ENCODE results near the gene NUDT6. TPM values are rescaled to one million over a fixed set of nuclear protein-coding genes. Genes with fewer than 3 reads are reported as not detected.

Gene NUDT6
- total RNA-seq, 1 donor from 2014 or later = 4.0 TPM

GRCh38 chr4:122858705-122859104 is 63.7 kb downstream of the NUDT6 start:
- Histone ChIP-seq H3K36me3 (ENCODE audit: insufficient read depth, low read length) (no peaks in the 10 kb centered on the region), H3K27ac (ENCODE audit: low read depth, low read length) (no peak overlapping the region), H3K9me3 (ENCODE audit: insufficient read depth, low read depth, low read length) (no peaks in the 10 kb centered on the region), H3K79me2 (ENCODE audit: insufficient read depth, low read length) (peaks cover 75% of the 10 kb centered on the region), H4K20me1 (ENCODE audit: insufficient read depth, low read length) (peaks cover 23% of the 10 kb centered on the region), H2AFZ (ENCODE audit: low read depth, low read length) (no peak overlapping the region), H3K9ac (ENCODE audit: low read length) (no peak overlapping the region), H3K4me3 (ENCODE audit: insufficient read depth, low read depth, low read length) (no peak overlapping the region), H3K27me3 (ENCODE audit: insufficient read depth, low read length) (no peaks in the 10 kb centered on the region), H3K4me2 (ENCODE audit: low read length) (no peak overlapping the region), H3K4me1 (ENCODE audit: insufficient read depth, low read length) (peaks cover 5% of the 10 kb centered on the region)
- no peak overlapping the region for H3K27ac Mint-ChIP-seq (ENCODE audit: unreplicated experiment)
- peak; percentile 9 for FAIRE-seq
- H3K27me3 Mint-ChIP-seq (ENCODE audit: low read depth, unreplicated experiment) = no peaks in the 10 kb centered on the region
- peaks cover 1% of the 10 kb centered on the region for H3K36me3 Mint-ChIP-seq (ENCODE audit: low read depth, unreplicated experiment)
- DNase-seq (ENCODE audit: low read depth) = no peak
- no peaks in the 10 kb centered on the region for H3K9me3 Mint-ChIP-seq (ENCODE audit: unreplicated experiment)
- no peak for TF ChIP-seq CTCF (IDR thresholded peaks at IDR 0.05; ENCODE audit: insufficient read depth, low read depth, low read length)
- no peak for TF ChIP-seq EZH2 (IDR thresholded peaks at IDR 0.05; ENCODE audit: insufficient read depth, low read length)
- no peak overlapping the region for H3K4me3 Mint-ChIP-seq (ENCODE audit: unreplicated experiment)
- H3K4me1 Mint-ChIP-seq (ENCODE audit: low read depth, unreplicated experiment) = peaks cover 28% of the 10 kb centered on the region

GRCh38 chr4:122857160-122857559 is 65.2 kb downstream of the NUDT6 start:
- no peaks in the 10 kb centered on the region for H3K36me3 ChIP-seq (ENCODE audit: insufficient read depth, low read length)
- H4K20me1 ChIP-seq (ENCODE audit: insufficient read depth, low read length) = peaks cover 20% of the 10 kb centered on the region
- no peak overlapping the region for H3K9ac ChIP-seq (ENCODE audit: low read length)
- DNase-seq (ENCODE audit: low read depth) (no peak), FAIRE-seq (no peak)
- Mint-ChIP-seq H3K27me3 (ENCODE audit: low read depth, unreplicated experiment) (no peaks in the 10 kb centered on the region), H3K4me1 (ENCODE audit: low read depth, unreplicated experiment) (peaks cover 27% of the 10 kb centered on the region), H3K4me3 (ENCODE audit: unreplicated experiment) (no peak overlapping the region), H3K9me3 (ENCODE audit: unreplicated experiment) (no peaks in the 10 kb centered on the region), H3K27ac (ENCODE audit: unreplicated experiment) (no peak overlapping the region), H3K36me3 (ENCODE audit: low read depth, unreplicated experiment) (peaks cover 1% of the 10 kb centered on the region)
- H3K79me2 ChIP-seq (ENCODE audit: insufficient read depth, low read length) = peaks cover 76% of the 10 kb centered on the region
- H3K27me3 ChIP-seq (ENCODE audit: insufficient read depth, low read length) = no peaks in the 10 kb centered on the region
- H3K4me1 ChIP-seq (ENCODE audit: insufficient read depth, low read length) = peaks cover 5% of the 10 kb centered on the region
- no peak overlapping the region for H3K4me3 ChIP-seq (ENCODE audit: insufficient read depth, low read depth, low read length)
- TF ChIP-seq EZH2 (IDR thresholded peaks at IDR 0.05; ENCODE audit: insufficient read depth, low read length) (no peak), CTCF (IDR thresholded peaks at IDR 0.05; ENCODE audit: insufficient read depth, low read depth, low read length) (no peak)
- no peaks in the 10 kb centered on the region for H3K9me3 ChIP-seq (ENCODE audit: insufficient read depth, low read depth, low read length)
- no peak overlapping the region for H3K4me2 ChIP-seq (ENCODE audit: low read length)
- no peak overlapping the region for H2AFZ ChIP-seq (ENCODE audit: low read depth, low read length)
- H3K27ac ChIP-seq (ENCODE audit: low read depth, low read length) = no peak overlapping the region

GRCh38 chr4:122855353-122855890 is 67.0 kb downstream of the NUDT6 start:
- H3K27me3 ChIP-seq (ENCODE audit: insufficient read depth, low read length) = no peaks in the 10 kb centered on the region
- TF ChIP-seq EZH2 (IDR thresholded peaks at IDR 0.05; ENCODE audit: insufficient read depth, low read length) = no peak
- TF ChIP-seq CTCF (IDR thresholded peaks at IDR 0.05; ENCODE audit: insufficient read depth, low read depth, low read length) = no peak
- no peaks in the 10 kb centered on the region for H3K27me3 Mint-ChIP-seq (ENCODE audit: low read depth, unreplicated experiment)
- peak overlapping the region; percentile 56 for H3K4me2 ChIP-seq (ENCODE audit: low read length)
- peaks cover 75% of the 10 kb centered on the region for H3K79me2 ChIP-seq (ENCODE audit: insufficient read depth, low read length)
- H2AFZ ChIP-seq (ENCODE audit: low read depth, low read length) = no peak overlapping the region
- H3K36me3 Mint-ChIP-seq (ENCODE audit: low read depth, unreplicated experiment) = peaks cover 1% of the 10 kb centered on the region
- no peaks in the 10 kb centered on the region for H3K9me3 Mint-ChIP-seq (ENCODE audit: unreplicated experiment)
- H4K20me1 ChIP-seq (ENCODE audit: insufficient read depth, low read length) = peaks cover 11% of the 10 kb centered on the region
- peaks cover 27% of the 10 kb centered on the region for H3K4me1 Mint-ChIP-seq (ENCODE audit: low read depth, unreplicated experiment)
- H3K27ac Mint-ChIP-seq (ENCODE audit: unreplicated experiment) = no peak overlapping the region
- H3K27ac ChIP-seq (ENCODE audit: low read depth, low read length) = no peak overlapping the region
- no peak overlapping the region for H3K9ac ChIP-seq (ENCODE audit: low read length)
- H3K4me3 ChIP-seq (ENCODE audit: insufficient read depth, low read depth, low read length) = no peak overlapping the region
- no peak overlapping the region for H3K4me3 Mint-ChIP-seq (ENCODE audit: unreplicated experiment)
- no peaks in the 10 kb centered on the region for H3K36me3 ChIP-seq (ENCODE audit: insufficient read depth, low read length)
- no peak for DNase-seq (ENCODE audit: low read depth)
- peaks cover 5% of the 10 kb centered on the region for H3K4me1 ChIP-seq (ENCODE audit: insufficient read depth, low read length)
- H3K9me3 ChIP-seq (ENCODE audit: insufficient read depth, low read depth, low read length) = no peaks in the 10 kb centered on the region
- no peak for FAIRE-seq

All from astrocyte (in vitro differentiated cells and primary cell).